PC-9 (cell line): ENCODE results near the gene POLR2F. TPM values are rescaled to one million over a fixed set of nuclear protein-coding genes. Genes with fewer than 3 reads are reported as not detected.

Experiments
- BruUV-seq: library from RNA; stranded (reverse); fragments of 400-500 nt; replicated peaks from 2 replicates; lab custom pipeline; 2021; lab: Mats Ljungman, UMichigan
- CTCF ChIA-PET: fragments of 300-600 bp; sonication (Branson Sonifier 250); formaldehyde crosslinking; loops from one replicate; lab custom pipeline; 2022; ENCODE audit warnings: antibody characterized with exemption; lab: Charles Lee
- POLR2A ChIA-PET: fragments of 300-600 bp; sonication (Branson Sonifier 250); formaldehyde crosslinking; loops from one replicate; lab custom pipeline; 2022; ENCODE audit warnings: antibody characterized with exemption; ENCODE audit not compliant: unreplicated experiment; lab: Charles Lee
- DNase-seq, 2 experiments: peaks; one replicate each; pipeline versions ENCODE4 v3.0.0 to v3.0.0-alpha.2; 2015 to 2022; ENCODE audit warnings: mixed read lengths in 1 of 2
- H2AFZ ChIP-seq: fragments of 200-600 bp; sonication (generic); 2 replicates; pipeline ENCODE4 v1.8.1; 2017; ENCODE audit warnings: antibody characterized with exemption
- H3F3A ChIP-seq: fragments of 200-600 bp; sonication (generic); 2 replicates; pipeline ENCODE4 v1.8.1; 2017; ENCODE audit warnings: antibody characterized with exemption, mild to moderate bottlenecking, low read depth; ENCODE audit not compliant: insufficient read depth
- H3K27ac ChIP-seq: fragments of 200-600 bp; sonication (generic); 2 replicates; pipeline ENCODE4 v1.6.1; 2016; ENCODE audit warnings: mixed run types
- H3K27me3 ChIP-seq: fragments of 200-600 bp; sonication (generic); 2 replicates; pipeline ENCODE4 v1.6.1; 2016; ENCODE audit warnings: low read depth, mixed run types; ENCODE audit not compliant: insufficient read depth
- H3K36me3 ChIP-seq: fragments of 200-600 bp; sonication (generic); 2 replicates; pipeline ENCODE4 v1.6.1; 2016; ENCODE audit warnings: low read depth, mixed run types
- H3K4me1 ChIP-seq: fragments of 200-600 bp; sonication (generic); replicated peaks from 2 replicates; pipeline ENCODE4 v1.6.1; 2016; ENCODE audit warnings: mixed run types; ENCODE audit not compliant: insufficient read depth
- H3K4me2 ChIP-seq: fragments of 200-600 bp; sonication (generic); 2 replicates; pipeline ENCODE4 v1.6.1; 2017; ENCODE audit warnings: mixed run types
- H3K4me3 ChIP-seq: fragments of 200-600 bp; sonication (generic); 2 replicates; pipeline ENCODE4 v1.6.1; 2016; ENCODE audit warnings: mixed run types
- H3K79me2 ChIP-seq: fragments of 200-600 bp; sonication (generic); 2 replicates; pipeline ENCODE4 v1.6.1; 2017; ENCODE audit warnings: low read depth, mixed run types
- H3K9me2 ChIP-seq: fragments of 200-600 bp; sonication (generic); 2 replicates; pipeline ENCODE4 v1.8.1; 2017; ENCODE audit warnings: mild to moderate bottlenecking; ENCODE audit not compliant: insufficient read depth
- H3K9me3 ChIP-seq: fragments of 200-600 bp; sonication (generic); 2 replicates; pipeline ENCODE4 v1.8.1; 2016; ENCODE audit warnings: low read depth; ENCODE audit not compliant: insufficient read depth
- H4K20me1 ChIP-seq: fragments of 200-600 bp; sonication (generic); 2 replicates; pipeline ENCODE4 v1.8.1; 2017; ENCODE audit not compliant: insufficient read depth
- CTCF ChIP-seq: fragments of 200-600 bp; sonication (generic); conservative IDR thresholded peaks from 2 replicates; pipeline ENCODE4 v1.6.1; 2017; ENCODE audit warnings: mixed run types, antibody characterized with exemption, mild to moderate bottlenecking, moderate library complexity
- EZH2 ChIP-seq: fragments of 200-600 bp; sonication (generic); IDR thresholded peaks from 2 replicates; pipeline ENCODE4 v1.8.0; 2017; ENCODE audit warnings: antibody characterized with exemption, low read depth
- intact Hi-C: fragments of 100-400 bp; cut with micrococcal nuclease; formaldehyde crosslinking; loops from one replicate; pipeline ENCODE4 v1.10.0; 2022; ENCODE audit not compliant: unreplicated experiment
- total RNA-seq: library from RNA; stranded (reverse); gene quantifications from 2 replicates; pipeline ENCODE4 v1.2.3, GENCODE V29; 2021

Gene POLR2F
- total RNA-seq, 1 experiment from 2014 or later: 180 TPM

GRCh38 chr22:37924386-37925065, 29.0 kb upstream of the POLR2F start:
- Histone ChIP-seq H3K27me3 (no peaks in the 10 kb centered on the region), H3K79me2 (no peaks in the 10 kb centered on the region), H3K4me3 (no peak overlapping the region), H3K36me3 (peaks cover 36% of the 10 kb centered on the region), H3K9me2 (no peaks in the 10 kb centered on the region), H3K9me3 (no peaks in the 10 kb centered on the region), H2AFZ (no peak overlapping the region), H3K27ac (no peak overlapping the region), H4K20me1 (peaks cover 47% of the 10 kb centered on the region), H3K4me1 (no peaks in the 10 kb centered on the region), H3K4me2 (no peak overlapping the region), H3F3A (peaks cover 10% of the 10 kb centered on the region)
- ChIA-PET POLR2A (interaction anchor here (0.5 kb wide), 1 partner anchor 316 kb away, joined by 3 read pairs; no protein-coding TSS in a partner anchor), CTCF (no interaction called here)
- DNase-seq: no peak
- TF ChIP-seq EZH2 (no peak), CTCF (no peak)
- intact Hi-C loops: no loop called here
- no TSS peak for BruUV-seq

- intact Hi-C loops: no loop called here
These were observed 28.2 kb upstream of the POLR2F start for GRCh38 chr22:37925330-37925729.

DNA sequence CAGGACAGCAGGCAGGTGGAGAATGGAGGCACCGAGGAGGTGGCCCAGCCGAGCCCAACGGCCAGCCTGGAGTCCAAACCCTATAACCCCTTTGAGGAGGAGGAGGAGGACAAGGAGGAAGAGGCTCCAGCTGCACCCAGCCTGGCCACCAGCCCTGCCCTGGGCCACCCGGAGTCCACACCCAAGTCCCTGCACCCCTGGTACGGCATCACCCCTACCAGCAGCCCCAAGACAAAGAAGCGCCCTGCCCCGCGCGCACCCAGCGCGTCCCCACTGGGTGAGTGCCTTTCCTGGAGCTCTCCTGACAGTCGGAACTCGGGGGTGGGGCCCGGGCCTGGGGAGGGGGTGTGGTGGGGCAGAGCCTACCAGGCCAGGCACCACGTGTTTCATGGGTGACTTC, 27.7 kb upstream of the POLR2F start:
- Histone ChIP-seq H3K79me2 (no peaks in the 10 kb centered on the region), H3K27me3 (no peaks in the 10 kb centered on the region), H3K4me3 (no peak overlapping the region), H3K36me3 (peaks cover 30% of the 10 kb centered on the region), H3K9me2 (no peaks in the 10 kb centered on the region), H4K20me1 (peaks cover 60% of the 10 kb centered on the region), H3K4me2 (no peak overlapping the region), H2AFZ (no peak overlapping the region), H3K27ac (no peak overlapping the region), H3K9me3 (no peaks in the 10 kb centered on the region), H3F3A (peaks cover 23% of the 10 kb centered on the region; the same call in 1 of the 2 replicates), H3K4me1 (no peaks in the 10 kb centered on the region)
- POLR2A ChIA-PET: no interaction called here
- intact Hi-C loops: no loop called here
- CTCF ChIA-PET: no interaction called here
- no peak for DNase-seq
- no TSS peak for BruUV-seq
- TF ChIP-seq CTCF: no peak
- TF ChIP-seq EZH2: no peak

More at GRCh38 chr22:37925330-37925729, 28.2 kb upstream of the POLR2F start:
- TF ChIP-seq CTCF (no peak), EZH2 (no peak)
- Histone ChIP-seq H2AFZ (no peak overlapping the region), H3K27ac (no peak overlapping the region), H3K9me2 (no peaks in the 10 kb centered on the region), H3F3A (peaks cover 18% of the 10 kb centered on the region; the same call in 1 of the 2 replicates), H3K27me3 (no peaks in the 10 kb centered on the region), H3K4me2 (no peak overlapping the region), H3K9me3 (no peaks in the 10 kb centered on the region), H4K20me1 (peaks cover 55% of the 10 kb centered on the region), H3K4me3 (no peak overlapping the region), H3K4me1 (no peaks in the 10 kb centered on the region), H3K36me3 (peaks cover 31% of the 10 kb centered on the region), H3K79me2 (no peaks in the 10 kb centered on the region)
- BruUV-seq: no TSS peak
- POLR2A ChIA-PET: interaction anchor here (0.5 kb wide), 1 partner anchor 315 kb away, joined by 3 read pairs; no protein-coding TSS in a partner anchor
- DNase-seq: no peak
- CTCF ChIA-PET: no interaction called here
